Nephron progenitor cell (in vitro differentiated cells): ENCODE results near the gene TMA16.

Experiments used
- DNase-seq: peaks from one replicate; pipeline ENCODE4 v3.0.0; 2021
- H3K27ac Mint-ChIP-seq: 2 replicates; pipeline ENCODE4 v1.8.0; 2021; ENCODE audit warnings: mild to moderate bottlenecking, moderate library complexity, mixed read lengths
- H3K27me3 Mint-ChIP-seq: 2 replicates; pipeline ENCODE4 v1.8.0; 2021; ENCODE audit warnings: mild to moderate bottlenecking, low read depth, mixed read lengths; ENCODE audit not compliant: poor library complexity
- H3K36me3 Mint-ChIP-seq: 2 replicates; pipeline ENCODE4 v1.8.0; 2021; ENCODE audit warnings: low read depth, mixed read lengths
- H3K4me1 Mint-ChIP-seq: 2 replicates; pipeline ENCODE4 v1.8.0; 2021; ENCODE audit warnings: mixed read lengths
- H3K4me3 Mint-ChIP-seq: 2 replicates; pipeline ENCODE4 v1.8.0; 2021; ENCODE audit warnings: mild to moderate bottlenecking, moderate library complexity, mixed read lengths
- H3K9me3 Mint-ChIP-seq: 2 replicates; pipeline ENCODE4 v1.8.0; 2021; ENCODE audit warnings: mild to moderate bottlenecking, moderate library complexity, mixed read lengths
- TF ChIP-seq, protein P1 (sequence below): fragments of 200-600 bp; sonication (generic); IDR thresholded peaks from 2 replicates; pipeline ENCODE4 v1.5.0; 2021; ENCODE audit warnings: antibody characterized with exemption

TMA16 gene

DNA sequence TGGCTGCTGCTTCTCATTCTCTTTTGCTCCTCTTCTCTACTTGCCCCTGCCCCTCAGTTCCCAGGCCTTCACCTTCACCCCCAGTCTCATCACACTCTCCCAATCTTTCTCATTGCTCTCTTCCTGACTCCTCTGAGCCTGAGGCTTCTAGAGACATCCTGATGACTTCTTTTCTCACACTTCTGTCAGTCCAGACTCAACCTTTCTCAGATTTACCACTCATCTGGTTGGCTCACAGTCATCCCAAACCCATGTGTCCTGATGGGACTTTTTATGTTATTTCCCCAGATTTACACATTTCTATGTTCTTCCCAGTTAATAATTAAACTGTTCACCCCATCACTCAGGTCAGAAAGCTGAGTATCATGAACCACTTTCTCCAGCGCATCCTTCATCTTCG lies 68.0 kb downstream of the TMA16 start:
- Mint-ChIP-seq H3K27ac (no peak overlapping the region), H3K36me3 (no peaks in the 10 kb centered on the region), H3K27me3 (peaks cover 6% of the 10 kb centered on the region), H3K4me3 (no peak overlapping the region), H3K9me3 (peaks cover 8% of the 10 kb centered on the region), H3K4me1 (no peaks in the 10 kb centered on the region)
- DNase-seq = no peak
- TF ChIP-seq, protein P1, sequence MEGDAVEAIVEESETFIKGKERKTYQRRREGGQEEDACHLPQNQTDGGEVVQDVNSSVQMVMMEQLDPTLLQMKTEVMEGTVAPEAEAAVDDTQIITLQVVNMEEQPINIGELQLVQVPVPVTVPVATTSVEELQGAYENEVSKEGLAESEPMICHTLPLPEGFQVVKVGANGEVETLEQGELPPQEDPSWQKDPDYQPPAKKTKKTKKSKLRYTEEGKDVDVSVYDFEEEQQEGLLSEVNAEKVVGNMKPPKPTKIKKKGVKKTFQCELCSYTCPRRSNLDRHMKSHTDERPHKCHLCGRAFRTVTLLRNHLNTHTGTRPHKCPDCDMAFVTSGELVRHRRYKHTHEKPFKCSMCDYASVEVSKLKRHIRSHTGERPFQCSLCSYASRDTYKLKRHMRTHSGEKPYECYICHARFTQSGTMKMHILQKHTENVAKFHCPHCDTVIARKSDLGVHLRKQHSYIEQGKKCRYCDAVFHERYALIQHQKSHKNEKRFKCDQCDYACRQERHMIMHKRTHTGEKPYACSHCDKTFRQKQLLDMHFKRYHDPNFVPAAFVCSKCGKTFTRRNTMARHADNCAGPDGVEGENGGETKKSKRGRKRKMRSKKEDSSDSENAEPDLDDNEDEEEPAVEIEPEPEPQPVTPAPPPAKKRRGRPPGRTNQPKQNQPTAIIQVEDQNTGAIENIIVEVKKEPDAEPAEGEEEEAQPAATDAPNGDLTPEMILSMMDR = no peak

DNA sequence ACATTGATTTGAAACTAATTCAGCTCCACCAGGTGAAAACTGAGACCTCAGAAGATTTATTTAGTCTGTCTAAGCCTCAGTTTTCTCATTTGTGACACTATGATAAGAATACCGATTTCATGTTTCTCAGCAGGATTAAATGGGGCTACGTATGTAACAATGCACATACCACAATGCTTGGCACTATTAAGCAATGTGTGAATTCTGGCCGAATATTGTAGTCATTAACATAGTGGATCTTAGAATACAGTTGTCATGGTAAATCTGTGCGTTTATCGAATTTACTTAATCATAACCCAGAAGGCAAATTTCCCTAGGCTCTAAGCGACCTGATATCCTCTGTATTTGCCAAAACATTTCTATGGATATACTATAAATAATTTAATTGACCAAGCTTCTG lies 69.1 kb downstream of the TMA16 start:
- peaks cover 3% of the 10 kb centered on the region for H3K27me3 Mint-ChIP-seq
- no peak overlapping the region for H3K4me3 Mint-ChIP-seq
- no peak for DNase-seq
- peaks cover 8% of the 10 kb centered on the region for H3K9me3 Mint-ChIP-seq
- TF ChIP-seq, protein P1 = no peak
- no peak overlapping the region for H3K27ac Mint-ChIP-seq
- no peaks in the 10 kb centered on the region for H3K4me1 Mint-ChIP-seq
- H3K36me3 Mint-ChIP-seq = no peaks in the 10 kb centered on the region

DNA sequence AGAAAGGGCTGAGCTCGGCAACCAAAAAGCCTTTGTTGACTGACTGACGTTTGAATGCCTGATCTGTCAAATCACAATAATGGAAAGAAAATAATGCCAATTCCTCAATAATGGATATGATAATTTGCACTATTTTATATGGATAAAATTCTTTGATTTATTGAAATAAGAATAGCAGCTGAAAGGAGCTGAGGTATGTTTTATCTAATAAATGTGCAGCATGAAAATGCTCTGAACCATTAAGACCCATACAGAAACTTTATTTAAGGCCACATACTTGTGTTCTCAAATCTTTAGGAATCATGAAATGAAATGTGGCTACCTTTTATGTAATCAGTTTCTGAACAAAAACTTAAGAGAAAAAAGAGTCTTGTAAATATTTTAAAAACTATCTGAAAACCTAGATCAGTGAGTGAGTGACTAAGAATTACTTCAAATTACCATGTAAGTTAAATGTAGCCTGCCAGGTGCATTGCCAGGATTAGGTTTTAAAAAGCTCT lies 69.8 kb downstream of the TMA16 start:
- no peak overlapping the region for H3K27ac Mint-ChIP-seq
- H3K4me3 Mint-ChIP-seq = no peak overlapping the region
- peaks cover 8% of the 10 kb centered on the region for H3K9me3 Mint-ChIP-seq

DNA sequence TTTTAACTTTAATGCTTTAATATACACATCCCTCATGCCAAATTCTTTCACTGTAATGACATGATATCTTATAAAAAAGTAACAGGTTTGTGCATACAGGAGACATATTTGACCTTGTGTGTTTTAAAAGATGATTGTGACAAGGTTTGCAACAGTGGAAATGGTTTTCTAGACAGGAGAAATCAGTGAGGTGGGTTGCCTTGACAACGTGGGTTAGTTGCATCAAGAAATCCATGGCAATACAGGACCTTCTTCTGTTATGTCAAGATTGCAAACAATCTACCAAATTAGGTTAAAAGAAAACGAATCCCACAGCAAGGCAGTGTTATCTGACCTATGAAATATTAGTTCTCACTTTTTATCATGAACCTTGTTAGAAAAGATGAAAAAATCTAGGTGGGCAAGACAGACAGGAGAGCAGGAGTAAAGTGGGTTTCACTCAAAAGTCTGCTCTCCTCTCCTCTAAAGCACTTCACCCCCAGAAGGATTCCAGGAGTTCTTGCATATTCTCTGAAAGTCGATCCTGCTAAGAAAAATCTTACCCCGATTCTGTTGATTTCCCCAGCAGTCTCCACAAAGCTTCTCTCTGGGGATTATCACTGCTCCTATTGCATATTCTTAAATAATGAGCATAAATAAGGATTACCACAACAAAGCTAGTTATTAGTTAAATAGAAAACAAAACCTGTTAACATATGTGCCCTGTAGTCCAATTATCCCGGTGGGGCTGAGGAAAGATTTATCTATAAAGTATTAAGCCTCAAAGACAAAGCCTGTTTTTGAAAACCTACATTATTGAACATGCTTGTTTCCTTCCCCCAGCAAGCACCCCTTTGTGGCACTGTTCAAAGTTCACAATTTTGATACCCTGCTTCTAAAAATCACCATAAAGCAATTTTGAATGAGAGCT lies 71.0 kb downstream of the TMA16 start:
- TF ChIP-seq, protein P1 = no peak
- Mint-ChIP-seq H3K9me3 (peaks cover 4% of the 10 kb centered on the region), H3K36me3 (no peaks in the 10 kb centered on the region), H3K27me3 (peaks cover 3% of the 10 kb centered on the region), H3K4me1 (no peaks in the 10 kb centered on the region), H3K27ac (no peak overlapping the region), H3K4me3 (no peak overlapping the region)
- DNase-seq = no peak

More for the DNA sequence above, 69.8 kb downstream of the TMA16 start:
- Mint-ChIP-seq H3K4me1 (no peaks in the 10 kb centered on the region), H3K36me3 (no peaks in the 10 kb centered on the region), H3K27me3 (peaks cover 3% of the 10 kb centered on the region)
- TF ChIP-seq, protein P1 = no peak
- no peak for DNase-seq

DNA sequence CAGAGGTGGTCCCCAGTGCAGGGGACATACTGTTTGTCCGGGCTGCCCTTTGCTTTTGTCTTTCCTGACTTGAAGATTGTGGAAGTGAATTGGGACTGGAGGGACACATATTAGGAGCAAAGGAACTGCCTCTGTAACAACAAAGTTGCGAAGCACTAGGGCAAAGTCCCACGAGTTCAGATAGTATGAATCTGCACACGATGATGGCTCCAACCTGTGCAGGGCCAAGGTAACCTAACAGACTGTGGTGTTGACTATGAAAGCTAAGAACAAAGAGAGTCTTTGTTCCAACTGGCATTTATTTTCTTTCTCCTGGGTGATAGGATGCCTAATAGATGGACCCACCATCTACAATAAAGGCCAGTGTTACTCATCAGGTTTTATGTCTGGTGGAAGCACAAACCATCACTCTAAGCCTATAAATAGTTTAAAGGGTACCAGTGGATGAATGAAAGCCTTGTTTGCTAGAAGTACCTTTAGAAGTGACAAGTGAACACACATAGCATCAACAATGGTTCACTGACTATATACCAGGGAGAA lies 71.8 kb downstream of the TMA16 start:
- Mint-ChIP-seq H3K9me3 (peaks cover 3% of the 10 kb centered on the region), H3K36me3 (no peaks in the 10 kb centered on the region), H3K4me3 (no peak overlapping the region), H3K27me3 (peaks cover 3% of the 10 kb centered on the region), H3K27ac (no peak overlapping the region), H3K4me1 (no peaks in the 10 kb centered on the region)
- TF ChIP-seq, protein P1 = no peak
- DNase-seq = no peak
